Brain microvascular endothelial cell (primary cell): ENCODE measurements around the gene TMED4.

Experiments
- DNase-seq: peaks from one replicate; pipeline ENCODE4 v3.0.0-alpha.2; 2020
- H3K27ac ChIP-seq: fragments of 250-450 bp; sonication (Bioruptor Pico); 2 replicates; pipeline ENCODE4 v1.5.1; 2020; ENCODE audit warnings: mild to moderate bottlenecking, moderate library complexity
- H3K27me3 ChIP-seq: fragments of 250-450 bp; sonication (Bioruptor Pico); replicated peaks from 2 replicates; pipeline ENCODE4 v1.5.1; 2020; ENCODE audit warnings: mild to moderate bottlenecking
- H3K36me3 ChIP-seq: fragments of 250-450 bp; sonication (Bioruptor Pico); replicated peaks from 2 replicates; pipeline ENCODE4 v1.5.1; 2020; ENCODE audit warnings: mild to moderate bottlenecking
- H3K4me3 ChIP-seq: 2 replicates; pipeline ENCODE4 v1.5.1; 2011; ENCODE audit warnings: low read depth, mild to moderate bottlenecking, control low read depth, low read length, moderate library complexity
- CTCF ChIP-seq: IDR thresholded peaks from 2 replicates; pipeline ENCODE4 v1.5.1; 2011; ENCODE audit warnings: low read depth, mild to moderate bottlenecking, moderate library complexity, low read length, control low read depth, inconsistent platforms; ENCODE audit errors: missing control alignments
- in situ Hi-C: cut with HindIII; loops from 2 replicates; pipeline ENCODE4 v1.10.0; 2017; ENCODE audit warnings: low sequenced_read_pairs, low pct_ligation_motif_present

TMED4 gene

GRCh38 chr7:44533301-44534055 is 48.6 kb downstream of the TMED4 start:
- no peak for DNase-seq
- Histone ChIP-seq H3K36me3 (no peaks in the 10 kb centered on the region), H3K27me3 (no peaks in the 10 kb centered on the region), H3K27ac (no peak overlapping the region), H3K4me3 (no peak overlapping the region)
- TF ChIP-seq CTCF = no peak
- in situ Hi-C loops = no loop called here

- Histone ChIP-seq H3K27ac (no peak overlapping the region), H3K36me3 (no peaks in the 10 kb centered on the region), H3K4me3 (no peak overlapping the region), H3K27me3 (no peaks in the 10 kb centered on the region)
- in situ Hi-C loops = no loop called here
- no peak for DNase-seq
- no peak for TF ChIP-seq CTCF
Observed at GRCh38 chr7:44531421-44532380, 50.3 kb downstream of the TMED4 start.

- H3K36me3 ChIP-seq = no peaks in the 10 kb centered on the region
- no peaks in the 10 kb centered on the region for H3K27me3 ChIP-seq
- no peak for DNase-seq
- no peak for TF ChIP-seq CTCF
- H3K4me3 ChIP-seq = no peak overlapping the region
- H3K27ac ChIP-seq = no peak overlapping the region
- in situ Hi-C loops = no loop called here
Observed at GRCh38 chr7:44530990-44531389, 51.0 kb downstream of the TMED4 start.
